HG03064 (cell line): ENCODE data around the gene MAGI2.

ENCODE experiments used
- ATAC-seq: cut with Tn5 transposase; IDR thresholded peaks from one replicate; pipeline ENCODE4 v1.9.1; 2021; ENCODE audit warnings: low read depth; ENCODE audit not compliant: unreplicated experiment

The MAGI2 gene

GRCh38 chr7:79386688-79387422 lies 66.6 kb downstream of the MAGI2 start:
- ATAC-seq: no peak

GRCh38 chr7:79381921-79382320 lies 71.5 kb downstream of the MAGI2 start:
- ATAC-seq: no peak

GRCh38 chr7:79377097-79377496 lies 76.4 kb downstream of the MAGI2 start:
- no peak for ATAC-seq

DNA sequence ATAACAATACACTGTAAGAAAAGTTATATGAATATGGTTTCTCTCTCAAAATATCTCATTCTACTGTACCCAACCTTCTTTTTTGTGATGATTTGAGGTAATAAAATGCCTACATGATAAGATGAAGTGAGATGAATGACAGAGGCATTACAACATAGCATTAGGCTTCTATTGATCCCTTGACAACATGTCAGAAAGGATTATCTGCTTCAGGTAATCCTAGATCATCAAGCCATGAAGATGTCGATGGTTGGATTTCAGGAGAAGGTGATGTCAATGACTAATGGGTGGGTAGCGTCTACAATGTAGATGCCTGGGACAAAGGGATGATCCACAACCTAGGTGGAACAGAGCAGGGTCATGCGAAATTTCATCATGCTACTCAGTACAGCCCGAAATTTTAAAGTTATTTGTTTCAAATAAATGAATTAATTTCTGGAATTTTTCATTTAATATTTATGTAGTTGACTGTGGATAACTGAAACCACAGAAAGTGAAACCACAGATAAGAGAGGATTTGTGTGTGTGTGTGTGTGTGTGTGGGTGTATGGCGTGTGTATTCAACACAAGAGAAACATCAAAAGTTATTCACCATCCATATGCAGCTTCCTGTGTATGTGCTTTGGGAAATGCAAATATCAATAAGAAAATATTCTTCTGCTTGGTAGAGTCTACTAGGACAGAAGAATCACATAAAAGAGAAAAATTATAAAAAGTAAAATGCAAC lies 77.0 kb downstream of the MAGI2 start:
- no peak for ATAC-seq

- ATAC-seq: no peak
Observed at GRCh38 chr7:79361214-79361613, 92.3 kb downstream of the MAGI2 start.

DNA sequence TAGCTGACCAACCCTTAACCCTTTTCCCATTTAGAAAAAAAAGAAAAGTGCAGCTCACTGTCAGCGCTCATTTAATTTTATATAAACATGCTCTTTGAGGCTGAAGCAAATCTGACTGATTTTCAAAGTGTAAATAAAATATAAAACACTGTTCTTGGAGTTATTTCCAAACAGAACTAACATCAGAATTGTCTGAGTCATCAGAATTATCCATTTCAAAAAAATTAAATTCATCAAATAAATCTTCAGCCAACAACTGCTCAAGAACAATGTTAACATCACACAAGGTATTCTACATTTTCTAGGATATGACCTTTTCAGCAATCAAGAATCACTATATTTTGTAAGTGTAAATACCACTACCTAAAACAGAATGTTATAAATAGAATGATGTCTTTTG lies 93.6 kb downstream of the MAGI2 start:
- no peak for ATAC-seq

GRCh38 chr7:79357101-79357500 lies 96.4 kb downstream of the MAGI2 start:
- no peak for ATAC-seq

- ATAC-seq: no peak
Observed at GRCh38 chr7:79353720-79354468, 99.6 kb downstream of the MAGI2 start.

DNA sequence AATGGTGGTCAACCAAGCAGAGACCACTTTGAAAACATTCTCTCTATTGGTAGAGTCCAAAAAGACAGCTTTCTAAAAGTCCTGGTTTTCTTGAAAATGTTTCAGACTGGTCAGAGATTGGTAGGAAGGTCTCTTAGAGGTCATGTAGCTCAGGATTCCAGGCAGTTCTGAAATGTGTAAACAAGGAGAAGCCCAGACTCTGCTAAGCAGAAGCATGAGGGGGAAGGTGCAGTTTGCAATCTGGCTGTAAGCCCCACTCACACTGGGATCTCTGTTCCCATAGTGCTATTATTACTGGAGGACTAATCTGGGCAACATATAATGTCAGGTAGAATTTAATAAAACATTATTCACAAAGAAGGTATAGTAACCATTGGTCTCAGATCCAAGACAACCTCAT lies 101.1 kb downstream of the MAGI2 start:
- no peak for ATAC-seq

DNA sequence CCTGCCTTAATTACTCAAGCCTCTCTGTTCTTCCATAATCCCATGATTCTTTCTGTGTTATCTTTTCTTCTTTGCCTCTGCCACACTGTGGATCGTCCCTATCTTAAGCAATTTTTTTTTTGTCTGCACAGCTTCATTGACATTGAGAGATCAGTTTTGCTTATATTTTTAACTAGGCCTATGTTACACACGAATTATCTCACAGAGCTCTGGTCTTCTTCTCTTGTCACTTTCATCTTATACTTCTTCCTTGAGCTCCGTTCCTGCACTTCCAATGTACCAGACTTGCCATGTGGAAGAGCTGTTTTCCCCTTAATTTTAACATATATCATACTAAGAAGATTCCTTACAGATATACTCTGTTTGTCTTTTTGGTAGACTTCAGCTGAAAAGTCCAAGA lies 106.1 kb downstream of the MAGI2 start:
- ATAC-seq: no peak

DNA sequence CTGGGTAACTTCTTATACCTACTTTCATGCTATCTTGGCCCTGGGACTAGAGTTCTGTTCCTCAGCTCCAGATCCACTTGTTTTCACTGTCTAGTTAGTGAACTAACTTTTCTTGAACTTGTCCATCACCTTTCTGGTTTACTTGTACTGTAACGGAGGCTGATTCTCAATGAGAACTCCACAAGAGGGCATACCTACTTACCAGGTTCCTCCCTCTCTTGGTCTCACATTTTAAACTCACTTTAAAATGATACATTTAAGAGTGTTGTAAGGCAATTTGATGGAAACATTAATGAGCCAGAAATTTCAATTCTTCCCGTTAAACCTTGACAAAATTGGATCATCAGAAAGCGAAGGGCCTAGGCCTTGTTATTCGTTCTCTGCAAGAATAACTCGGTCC lies 111.6 kb downstream of the MAGI2 start:
- ATAC-seq: no peak

DNA sequence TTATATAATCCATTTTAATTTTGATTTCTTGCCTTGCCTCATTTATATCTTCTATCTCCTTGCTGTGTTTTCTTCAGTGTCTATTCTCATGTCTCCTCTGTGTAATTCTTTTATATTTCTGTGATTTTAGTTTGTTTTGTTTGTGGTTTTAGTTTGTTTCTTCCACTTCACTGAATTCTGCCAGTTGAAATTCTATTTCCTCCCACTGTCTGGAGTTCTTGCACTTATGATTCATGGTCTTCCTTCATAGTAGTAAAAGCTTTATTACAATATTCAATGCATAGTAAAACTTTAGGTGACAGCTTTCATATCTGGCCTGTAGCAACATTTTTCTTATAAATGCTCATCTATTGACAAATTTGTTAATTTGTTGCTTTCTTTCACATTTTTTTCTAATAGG lies 113.3 kb downstream of the MAGI2 start:
- ATAC-seq: no peak

GRCh38 chr7:79339208-79339925 lies 114.1 kb downstream of the MAGI2 start:
- ATAC-seq: no peak

- no peak for ATAC-seq
Observed at GRCh38 chr7:79337717-79338116, 115.8 kb downstream of the MAGI2 start.

DNA sequence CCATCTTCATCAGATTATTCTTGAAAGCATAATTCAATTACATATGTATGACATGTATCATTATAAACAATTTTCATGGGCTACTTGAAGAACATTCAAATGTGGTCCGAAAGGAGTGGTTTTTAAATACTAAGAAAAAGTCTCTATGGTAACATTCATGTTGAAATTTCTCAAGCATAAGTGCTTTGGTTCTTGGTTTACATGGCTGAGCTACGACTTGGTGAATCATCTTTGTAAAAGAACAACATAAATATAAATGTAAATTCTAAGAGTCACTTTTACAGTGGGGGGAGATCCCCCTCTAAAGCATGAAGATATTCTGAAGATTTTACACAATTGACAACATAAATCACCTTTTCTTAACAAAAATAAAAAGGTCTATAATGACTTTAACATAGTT lies 118.6 kb downstream of the MAGI2 start:
- ATAC-seq: no peak

DNA sequence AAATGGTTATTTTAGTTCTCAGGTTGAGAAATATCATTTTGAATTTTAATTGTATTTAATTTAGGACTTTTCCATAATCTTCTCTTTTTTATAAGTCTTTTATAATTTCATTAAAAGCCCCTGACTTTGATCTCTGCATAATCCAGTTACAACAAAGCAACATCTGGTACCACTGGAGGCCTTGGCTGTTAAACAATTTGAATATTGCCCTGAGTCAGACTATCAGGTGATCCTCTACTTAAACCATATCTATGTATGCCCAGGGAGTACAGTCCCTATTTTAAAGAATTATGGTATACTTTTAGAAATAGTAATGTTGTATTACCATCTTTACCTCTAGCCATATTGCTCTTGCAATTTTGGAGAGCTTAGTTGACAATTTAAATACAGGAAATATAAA lies 119.1 kb downstream of the MAGI2 start:
- no peak for ATAC-seq

- ATAC-seq: no peak
Observed at GRCh38 chr7:79332091-79332490, 121.4 kb downstream of the MAGI2 start.

- no peak for ATAC-seq
Observed at GRCh38 chr7:79329464-79329863, 124.0 kb downstream of the MAGI2 start.

GRCh38 chr7:79320741-79321473 lies 132.6 kb downstream of the MAGI2 start:
- no peak for ATAC-seq

GRCh38 chr7:79319369-79319768 lies 134.1 kb downstream of the MAGI2 start:
- ATAC-seq: no peak
